ENCODE results near the gene TMEM192.

DNA sequence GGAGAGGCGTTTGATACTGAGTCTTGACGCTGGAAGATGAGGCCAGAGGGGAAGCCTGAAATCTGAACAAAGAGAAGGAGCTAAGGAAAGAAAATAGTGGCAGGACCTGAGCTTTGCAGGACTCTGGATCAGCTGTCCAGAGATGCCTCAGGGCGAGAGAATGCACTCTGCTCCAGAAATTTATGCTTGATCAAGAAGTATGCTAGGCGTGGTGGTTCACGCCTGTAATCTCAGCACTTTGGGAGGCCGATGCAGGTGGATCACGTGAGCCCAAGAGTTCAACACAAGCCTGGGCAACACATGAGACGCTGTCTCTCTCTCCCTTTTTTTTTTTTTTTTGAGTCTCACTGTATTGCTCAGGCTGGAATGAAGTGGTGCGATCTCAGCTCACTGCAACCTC is 57.1 kb downstream of the TMEM192 start:
- TF ChIP-seq, protein P1, sequence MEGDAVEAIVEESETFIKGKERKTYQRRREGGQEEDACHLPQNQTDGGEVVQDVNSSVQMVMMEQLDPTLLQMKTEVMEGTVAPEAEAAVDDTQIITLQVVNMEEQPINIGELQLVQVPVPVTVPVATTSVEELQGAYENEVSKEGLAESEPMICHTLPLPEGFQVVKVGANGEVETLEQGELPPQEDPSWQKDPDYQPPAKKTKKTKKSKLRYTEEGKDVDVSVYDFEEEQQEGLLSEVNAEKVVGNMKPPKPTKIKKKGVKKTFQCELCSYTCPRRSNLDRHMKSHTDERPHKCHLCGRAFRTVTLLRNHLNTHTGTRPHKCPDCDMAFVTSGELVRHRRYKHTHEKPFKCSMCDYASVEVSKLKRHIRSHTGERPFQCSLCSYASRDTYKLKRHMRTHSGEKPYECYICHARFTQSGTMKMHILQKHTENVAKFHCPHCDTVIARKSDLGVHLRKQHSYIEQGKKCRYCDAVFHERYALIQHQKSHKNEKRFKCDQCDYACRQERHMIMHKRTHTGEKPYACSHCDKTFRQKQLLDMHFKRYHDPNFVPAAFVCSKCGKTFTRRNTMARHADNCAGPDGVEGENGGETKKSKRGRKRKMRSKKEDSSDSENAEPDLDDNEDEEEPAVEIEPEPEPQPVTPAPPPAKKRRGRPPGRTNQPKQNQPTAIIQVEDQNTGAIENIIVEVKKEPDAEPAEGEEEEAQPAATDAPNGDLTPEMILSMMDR (IDR thresholded peaks at IDR 0.05): no peak
- TF ChIP-seq POLR2A (IDR thresholded peaks at IDR 0.05): no peak
